ENCODE measurements around the gene RUNX3.

- 0 out of 6 replicates have a peak, but pooled peaks of 1 of the 3 experiments have one; percentile 15 for TF ChIP-seq CTCF (IDR thresholded peaks at IDR 0.05 in 2 of 3, conservative IDR thresholded peaks at IDR 0.05 in 1 of 3; ENCODE audit: borderline replicate concordance in 1 of 3, insufficient read depth in 1 of 3, low read depth in 2 of 3, low read length in 2 of 3)
- TF ChIP-seq CEBPB (IDR thresholded peaks at IDR 0.05; ENCODE audit: low read depth), result no peak
Measured at GRCh38 chr1:24857507-24858133, 72.5 kb downstream of the RUNX3 start.
